ENCODE data around the gene EXTL2.
A peak's percentile ranks its signal among the peaks of the same experiment; 100 is the strongest.

EXTL2 gene

GRCh38 chr1:100894603-100895539 is at the start of gene EXTL2:
Gene EXTL2, minus strand, starts transcription at chr1:100894842. Its CDS starts 6,085 bp downstream, at chr1:100888757.
- Histone ChIP-seq H3K27ac (peak within 1 kb of the TSS; percentile 81 to 93), H3K4me3 (peak within 1 kb of the TSS; percentile 73 to 78), H3K4me1 (peaks cover 0 to 32% (median 15%) of the 10 kb centered on the region in 4 donors), H3K27me3 (no peaks in the 10 kb centered on the region), H3K36me3 (peaks cover 0 to 6% (median 5%) of the 10 kb centered on the region in 3 donors), H3K9me3 (no peaks in the 10 kb centered on the region)
- intact Hi-C loops (cut with DNase I; ENCODE audit: low total_unique reads): no loop called here
- no peak for TF ChIP-seq CTCF (IDR thresholded peaks at IDR 0.05)
- DNase-seq: peak; percentile 82 to 91

GRCh38 chr1:100943533-100943932 is 48.9 kb upstream of the EXTL2 start:
- Histone ChIP-seq H3K9me3 (peaks cover 0 to 3% (median 0%) of the 10 kb centered on the region in 3 donors), H3K4me1 (no peaks in the 10 kb centered on the region), H3K27me3 (no peaks in the 10 kb centered on the region), H3K27ac (no peak overlapping the region), H3K4me3 (no peak overlapping the region), H3K36me3 (peaks cover 12 to 34% (median 13%) of the 10 kb centered on the region in 3 donors)
- no peak for TF ChIP-seq CTCF (IDR thresholded peaks at IDR 0.05)
- intact Hi-C loops (cut with DNase I; ENCODE audit: low total_unique reads): no loop called here
- DNase-seq: no peak

GRCh38 chr1:100942304-100943046 is 47.8 kb upstream of the EXTL2 start:
- no peaks in the 10 kb centered on the region for H3K9me3 ChIP-seq
- H3K36me3 ChIP-seq: peaks cover 9 to 36% (median 12%) of the 10 kb centered on the region in 3 donors
- TF ChIP-seq CTCF (IDR thresholded peaks at IDR 0.05): no peak
- H3K27ac ChIP-seq: no peak overlapping the region
- no peak for DNase-seq
- H3K4me1 ChIP-seq: no peaks in the 10 kb centered on the region
- H3K4me3 ChIP-seq: no peak overlapping the region
- intact Hi-C loops (cut with DNase I; ENCODE audit: low total_unique reads): no loop called here
- H3K27me3 ChIP-seq: no peaks in the 10 kb centered on the region

- TF ChIP-seq CTCF (IDR thresholded peaks at IDR 0.05): no peak
- intact Hi-C loops (cut with DNase I; ENCODE audit: low total_unique reads): no loop called here
Observed at GRCh38 chr1:100941580-100942216, 47.1 kb upstream of the EXTL2 start.

GRCh38 chr1:100941098-100941527 is 46.5 kb upstream of the EXTL2 start:
- Histone ChIP-seq H3K36me3 (peaks cover 9 to 36% (median 12%) of the 10 kb centered on the region in 3 donors), H3K4me3 (no peak overlapping the region), H3K4me1 (no peaks in the 10 kb centered on the region), H3K9me3 (no peaks in the 10 kb centered on the region), H3K27ac (no peak overlapping the region), H3K27me3 (no peaks in the 10 kb centered on the region)
- no peak for TF ChIP-seq CTCF (IDR thresholded peaks at IDR 0.05)
- intact Hi-C loops (cut with DNase I; ENCODE audit: low total_unique reads): no loop called here
- DNase-seq: no peak

More at GRCh38 chr1:100941580-100942216, 47.1 kb upstream of the EXTL2 start:
- Histone ChIP-seq H3K27ac (no peak overlapping the region), H3K4me3 (no peak overlapping the region), H3K9me3 (no peaks in the 10 kb centered on the region), H3K4me1 (no peaks in the 10 kb centered on the region), H3K27me3 (no peaks in the 10 kb centered on the region), H3K36me3 (peaks cover 9 to 36% (median 12%) of the 10 kb centered on the region in 3 donors)
- DNase-seq: no peak
